Testis (tissue), 2 donors: ENCODE data around the gene PHF2.

Experiments
- CTCF ChIP-seq, 3 experiments: fragments of 450-650 bp in 2 of 3; fragments of 200-600 bp in 1 of 3; sonication (generic) in 1 of 3; IDR thresholded peaks; one replicate each; pipeline ENCODE4 v1.5.1; 2016 to 2019; ENCODE audit warnings: antibody characterized with exemption in 3 of 3, mild to moderate bottlenecking in 2 of 3, moderate library complexity in 1 of 3
- POLR2A ChIP-seq: fragments of 450-650 bp; IDR thresholded peaks from one replicate; pipeline ENCODE4 v1.6.1; 2017; ENCODE audit warnings: antibody characterized with exemption, mild to moderate bottlenecking, moderate library complexity

GRCh38 chr9:93585259-93585658 lies 8.9 kb downstream of the PHF2 start:
- TF ChIP-seq CTCF (IDR thresholded peaks at IDR 0.05): no peak
- TF ChIP-seq POLR2A: no peak
